GM20000 (cell line): ENCODE measurements around the gene TOR4A.
A peak's percentile ranks its signal among the peaks of the same experiment; 100 is the strongest.

Experiments
- DNase-seq: peaks from one replicate; pipeline ENCODE4 v3.0.0; 2012; ENCODE audit warnings: low spot score
- CTCF ChIP-seq: IDR thresholded peaks from 2 replicates; pipeline ENCODE4 v1.5.1; 2012; ENCODE audit warnings: mild to moderate bottlenecking, control low read depth; ENCODE audit errors: extremely low read depth, missing control alignments

Gene TOR4A

GRCh38 chr9:137319739-137320551 lies 42.4 kb downstream of the TOR4A start:
- no peak for TF ChIP-seq CTCF
- DNase-seq = peak; percentile 29

GRCh38 chr9:137320555-137321384 lies 43.2 kb downstream of the TOR4A start:
- peak; percentile 81 for DNase-seq
- TF ChIP-seq CTCF = no peak

- TF ChIP-seq CTCF = no peak
- DNase-seq = peak; percentile 31
Measured at GRCh38 chr9:137321726-137322361, 44.3 kb downstream of the TOR4A start.

GRCh38 chr9:137323531-137324331 lies 46.2 kb downstream of the TOR4A start:
- peak; percentile 6 for DNase-seq
- TF ChIP-seq CTCF = no peak

- no peak for DNase-seq
- no peak for TF ChIP-seq CTCF
Measured at GRCh38 chr9:137325124-137325523, 47.6 kb downstream of the TOR4A start.

GRCh38 chr9:137325799-137326198 lies 48.3 kb downstream of the TOR4A start:
- no peak for TF ChIP-seq CTCF
- DNase-seq = no peak
